Gastrocnemius medialis (tissue), 4 donors: ENCODE measurements around the gene LRRC8D.
A peak's percentile ranks its signal among the peaks of the same experiment; 100 is the strongest.

ENCODE experiments used
- POLR2A ChIP-seq, 2 donors: fragments of 450-650 bp; IDR thresholded peaks; one replicate each; pipeline ENCODE4 v1.6.1; 2017; ENCODE audit warnings: antibody characterized with exemption in 2 of 2, mild to moderate bottlenecking in 2 of 2, moderate library complexity in 2 of 2
- TF ChIP-seq, protein P1 (sequence below), 5 experiments: fragments of 450-650 bp in 3 of 5; fragments of 200-600 bp in 2 of 5; sonication (generic) in 2 of 5; IDR thresholded peaks in 4 of 5; conservative IDR thresholded peaks in 1 of 5; 1 replicate in 4 of 5; 2 replicates in 1 of 5; pipeline ENCODE4 v1.5.1; 2016 to 2019; ENCODE audit warnings: antibody characterized with exemption in 5 of 5, mild to moderate bottlenecking in 3 of 5, moderate library complexity in 3 of 5

DNA sequence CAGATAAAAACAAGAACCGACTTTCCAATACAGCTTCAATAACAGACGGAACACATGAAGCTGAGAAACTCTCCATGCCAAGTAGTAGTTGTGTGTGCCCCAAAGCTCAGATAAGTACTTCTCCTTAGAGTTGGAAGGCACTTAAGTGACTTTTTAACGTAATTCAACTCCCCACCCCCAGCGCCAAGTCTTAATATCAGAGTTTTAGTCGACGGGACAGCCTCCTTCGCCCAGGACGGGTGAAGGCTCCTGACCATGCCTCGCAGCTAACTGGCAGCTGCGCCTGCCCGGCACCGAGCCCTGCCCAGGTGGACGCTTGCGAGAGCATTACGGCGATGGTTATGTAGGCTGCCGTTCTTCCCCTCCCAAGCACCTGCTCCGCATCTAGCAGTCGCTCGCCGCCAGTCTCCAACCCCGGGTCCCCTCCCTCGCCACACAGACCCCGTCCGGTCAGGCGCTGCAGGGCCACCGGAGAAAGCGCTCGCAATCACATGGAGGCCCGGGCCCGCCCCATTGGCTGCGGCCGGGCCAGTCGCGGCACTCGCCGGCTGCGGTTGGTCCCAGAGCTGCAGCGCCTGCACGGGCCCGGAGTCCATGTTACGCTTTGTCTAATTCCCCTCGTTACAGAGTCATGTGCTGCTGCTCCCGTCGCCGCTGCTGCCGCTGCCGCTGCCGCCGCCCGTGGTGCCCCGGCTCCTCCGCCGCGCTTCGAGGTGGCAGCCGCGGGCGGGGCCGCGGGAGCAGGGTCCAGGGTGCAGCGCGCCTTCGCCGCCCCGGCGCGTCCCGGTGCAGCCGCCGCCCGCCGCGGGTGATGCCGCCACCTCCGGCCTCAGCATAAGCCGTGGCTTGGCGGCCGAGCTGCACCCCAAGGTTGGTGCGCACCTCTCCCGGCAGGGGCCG is at the start of gene LRRC8D:
- TF ChIP-seq POLR2A (IDR thresholded peaks at IDR 0.05) = peak; percentile 47 to 84
- TF ChIP-seq, protein P1, sequence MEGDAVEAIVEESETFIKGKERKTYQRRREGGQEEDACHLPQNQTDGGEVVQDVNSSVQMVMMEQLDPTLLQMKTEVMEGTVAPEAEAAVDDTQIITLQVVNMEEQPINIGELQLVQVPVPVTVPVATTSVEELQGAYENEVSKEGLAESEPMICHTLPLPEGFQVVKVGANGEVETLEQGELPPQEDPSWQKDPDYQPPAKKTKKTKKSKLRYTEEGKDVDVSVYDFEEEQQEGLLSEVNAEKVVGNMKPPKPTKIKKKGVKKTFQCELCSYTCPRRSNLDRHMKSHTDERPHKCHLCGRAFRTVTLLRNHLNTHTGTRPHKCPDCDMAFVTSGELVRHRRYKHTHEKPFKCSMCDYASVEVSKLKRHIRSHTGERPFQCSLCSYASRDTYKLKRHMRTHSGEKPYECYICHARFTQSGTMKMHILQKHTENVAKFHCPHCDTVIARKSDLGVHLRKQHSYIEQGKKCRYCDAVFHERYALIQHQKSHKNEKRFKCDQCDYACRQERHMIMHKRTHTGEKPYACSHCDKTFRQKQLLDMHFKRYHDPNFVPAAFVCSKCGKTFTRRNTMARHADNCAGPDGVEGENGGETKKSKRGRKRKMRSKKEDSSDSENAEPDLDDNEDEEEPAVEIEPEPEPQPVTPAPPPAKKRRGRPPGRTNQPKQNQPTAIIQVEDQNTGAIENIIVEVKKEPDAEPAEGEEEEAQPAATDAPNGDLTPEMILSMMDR (IDR thresholded peaks at IDR 0.05 in 4 of 5, conservative IDR thresholded peaks at IDR 0.05 in 1 of 5) = peak in 2 of 5 experiments; percentile 20 to 21
